GM18858 (cell line): Measurements from ENCODE around the gene VIL1.

Experiments
- ATAC-seq: cut with Tn5 transposase; IDR thresholded peaks from one replicate; pipeline ENCODE4 v1.9.1; 2021; ENCODE audit not compliant: unreplicated experiment

VIL1 gene

DNA sequence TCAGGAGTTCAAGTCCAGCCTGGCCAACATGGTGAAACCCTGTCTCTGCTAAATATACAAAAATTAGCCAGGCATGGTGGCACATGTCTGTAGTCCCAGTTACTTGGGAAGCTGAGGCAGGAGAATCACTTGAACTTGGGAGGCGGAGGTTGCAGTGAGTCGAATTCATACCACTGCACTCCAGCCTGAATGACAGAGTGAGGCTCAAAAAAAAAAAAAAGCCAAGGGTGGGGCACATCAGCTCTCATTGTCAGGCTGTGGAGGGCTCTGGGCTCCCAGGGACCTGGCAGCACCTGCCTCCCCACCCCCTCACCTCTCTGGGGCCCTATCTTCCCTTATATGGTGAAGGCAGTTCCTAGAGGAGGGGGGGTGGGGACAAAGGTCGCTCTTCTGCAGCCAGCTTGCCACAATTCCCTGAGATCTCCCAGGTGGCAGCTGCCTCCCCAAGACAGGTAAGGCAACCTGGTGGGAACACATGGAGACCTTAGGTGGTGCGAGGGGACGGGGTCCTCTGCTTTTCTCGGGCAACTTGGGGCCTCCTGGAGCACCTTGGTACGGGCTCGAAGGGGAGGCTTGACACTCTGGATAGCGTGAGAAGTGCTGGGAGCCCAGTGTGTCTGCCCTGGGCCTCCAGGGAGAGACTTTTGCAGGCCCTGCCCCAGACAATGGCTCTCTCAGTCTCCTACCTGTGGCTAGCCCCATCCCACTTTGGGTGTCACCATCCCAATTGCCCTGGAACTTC is at the start of gene VIL1:
TSS of gene VIL1 (plus strand) at position 407 of the 742 bp plus-strand sequence. CDS start 4,656 bp downstream, outside the sequence.
- no peak for ATAC-seq

DNA sequence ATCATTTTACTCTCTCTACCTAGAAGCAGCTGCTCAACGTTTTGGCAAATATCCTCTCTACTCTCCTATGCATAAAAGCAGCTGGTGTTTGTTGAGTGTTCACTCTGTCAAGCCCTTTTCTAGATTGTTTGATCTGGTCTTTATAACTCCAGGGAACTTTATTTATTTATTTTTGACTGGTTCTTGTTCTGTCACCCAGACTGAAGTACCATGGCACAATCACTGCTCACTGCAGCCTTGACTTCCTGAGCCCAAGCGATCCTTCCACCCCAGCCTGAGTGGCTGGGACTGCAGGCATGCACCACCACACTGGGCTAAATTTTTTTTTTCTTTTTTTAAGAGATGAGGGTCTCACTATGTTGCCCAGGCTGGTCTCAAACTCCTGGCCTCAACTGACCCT is 49.6 kb upstream of the VIL1 start:
- ATAC-seq, result no peak

DNA sequence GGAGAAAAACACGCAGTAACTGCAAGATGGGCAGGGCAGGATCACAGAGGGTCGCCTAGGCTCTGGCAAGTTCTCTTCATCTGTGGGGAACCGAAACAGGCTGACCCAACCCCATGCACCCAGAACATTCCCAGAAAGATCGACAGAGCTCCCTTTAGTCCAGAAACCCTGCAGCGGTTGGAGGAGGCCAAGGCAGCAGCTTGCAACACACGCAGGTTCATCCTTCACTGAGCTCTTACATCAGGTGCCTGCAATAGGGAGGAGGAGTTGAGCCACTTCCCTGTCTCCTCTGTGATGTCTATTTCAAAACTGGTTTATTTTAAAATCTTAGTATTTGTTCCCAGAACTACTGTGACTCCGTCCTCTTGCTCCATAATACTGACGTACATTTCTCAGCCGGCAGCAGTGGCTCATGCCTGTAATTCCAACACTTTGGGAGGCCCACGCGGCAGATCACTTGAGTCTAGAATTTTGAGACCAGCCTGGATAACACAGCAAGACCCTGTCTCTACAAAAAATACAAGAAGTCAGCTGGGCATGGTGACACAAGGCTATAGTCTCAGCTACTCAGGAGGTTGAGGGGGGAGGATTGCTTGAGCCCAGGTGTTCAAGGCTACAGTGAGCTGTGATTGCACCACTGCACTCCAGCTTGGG is 48.4 kb upstream of the VIL1 start:
- no peak for ATAC-seq

DNA sequence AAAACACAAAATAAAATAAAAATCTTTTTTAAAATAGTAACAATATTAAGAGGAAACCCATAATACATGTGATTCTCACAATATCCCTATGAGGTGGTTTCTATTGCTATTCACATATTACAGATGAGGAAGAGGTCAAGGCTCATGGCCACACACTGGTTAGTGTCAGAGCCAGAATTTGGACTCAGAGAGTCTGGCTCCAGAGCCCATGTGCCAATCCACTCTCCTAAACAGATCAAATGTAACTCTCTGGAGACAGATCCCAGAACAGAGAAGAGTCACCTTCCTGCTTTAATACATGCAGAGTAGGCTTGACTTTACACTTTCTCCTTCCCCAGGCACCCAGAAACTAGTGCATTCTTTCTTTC is 47.0 kb upstream of the VIL1 start:
- ATAC-seq, result no peak

DNA sequence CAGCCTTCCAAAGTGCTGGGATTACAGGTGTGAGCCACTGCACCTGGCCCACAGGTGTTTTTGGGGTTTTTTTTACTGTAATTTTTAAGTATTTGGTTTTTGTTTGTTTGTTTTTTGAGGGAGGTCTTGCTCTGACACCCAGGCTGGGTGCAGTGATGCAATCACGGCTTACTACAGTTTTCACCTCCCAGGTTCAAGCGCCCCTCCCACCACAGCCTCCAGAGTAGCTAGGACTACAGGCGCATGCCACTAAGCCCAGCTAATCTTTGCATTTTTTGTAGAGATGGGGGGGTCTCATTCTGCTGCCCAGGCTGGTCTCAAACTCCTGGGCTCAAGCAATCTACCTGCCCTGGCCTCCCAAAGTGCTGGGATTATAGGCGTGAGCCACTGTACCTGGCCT is 44.1 kb upstream of the VIL1 start:
- ATAC-seq, result no peak

DNA sequence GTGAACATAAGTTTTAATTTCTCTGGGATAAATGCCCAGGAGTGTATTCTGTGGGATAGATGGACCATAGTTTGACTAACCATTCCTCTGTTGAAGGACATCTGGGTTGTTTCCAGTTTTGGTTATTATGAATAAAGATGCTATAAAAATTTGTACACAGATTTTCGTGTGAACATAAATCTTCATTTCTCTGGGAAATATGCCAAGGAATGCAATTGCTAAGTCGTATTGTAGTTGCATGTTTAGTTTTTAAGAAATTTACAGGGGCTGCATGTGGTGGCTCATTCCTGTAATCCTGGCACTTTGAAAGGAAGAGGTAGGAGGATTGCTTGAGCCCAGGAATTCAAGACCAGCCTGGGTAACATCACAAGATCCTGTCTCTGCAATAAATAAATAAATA is 43.7 kb upstream of the VIL1 start:
- ATAC-seq, result no peak

DNA sequence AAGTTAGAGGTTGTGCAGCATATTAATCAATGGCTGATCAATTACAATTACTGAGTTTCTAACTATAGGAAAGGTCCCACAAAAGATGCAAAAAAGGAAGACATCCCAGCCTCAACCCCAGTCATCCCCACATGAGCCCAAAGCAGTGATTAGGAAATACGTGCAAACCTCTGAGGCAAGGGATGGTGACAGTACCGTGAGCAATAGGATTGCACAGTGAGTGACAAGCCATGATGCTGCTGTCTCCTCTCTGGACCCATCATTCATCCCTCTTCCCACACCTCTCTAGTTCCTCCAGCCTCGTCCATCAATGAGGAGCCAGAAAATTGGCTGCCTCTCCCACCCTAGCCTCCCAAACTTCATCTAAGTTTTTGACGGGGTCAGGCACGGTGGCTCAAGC is 40.9 kb upstream of the VIL1 start:
- ATAC-seq, result no peak

DNA sequence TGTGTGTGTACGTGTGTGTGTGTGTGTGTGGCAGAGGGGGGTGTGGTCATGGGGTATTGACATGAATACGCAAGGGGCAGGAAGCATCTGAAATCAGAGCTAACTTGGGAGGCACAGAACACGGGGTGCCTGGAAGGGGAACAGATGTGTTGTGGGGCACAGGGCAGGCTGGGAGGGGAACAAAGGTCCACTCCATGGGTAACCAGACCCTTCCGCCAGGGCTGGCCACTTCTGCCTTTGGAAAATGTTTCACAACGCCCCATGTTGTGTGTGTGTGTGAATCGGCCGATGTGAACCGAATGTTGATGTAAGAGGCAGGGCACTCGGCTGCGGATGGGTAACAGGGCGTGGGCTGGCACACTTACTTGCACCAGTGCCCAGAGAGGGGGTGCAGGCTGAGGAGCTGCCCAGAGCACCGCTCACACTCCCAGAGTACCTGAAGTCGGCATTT is 37.0 kb upstream of the VIL1 start, which contains the start of gene SLC11A1:
TSS of gene SLC11A1 (plus strand) at position 358 of the 451 bp plus-strand sequence. CDS start 96 bp downstream, outside the sequence.
- no peak for ATAC-seq

DNA sequence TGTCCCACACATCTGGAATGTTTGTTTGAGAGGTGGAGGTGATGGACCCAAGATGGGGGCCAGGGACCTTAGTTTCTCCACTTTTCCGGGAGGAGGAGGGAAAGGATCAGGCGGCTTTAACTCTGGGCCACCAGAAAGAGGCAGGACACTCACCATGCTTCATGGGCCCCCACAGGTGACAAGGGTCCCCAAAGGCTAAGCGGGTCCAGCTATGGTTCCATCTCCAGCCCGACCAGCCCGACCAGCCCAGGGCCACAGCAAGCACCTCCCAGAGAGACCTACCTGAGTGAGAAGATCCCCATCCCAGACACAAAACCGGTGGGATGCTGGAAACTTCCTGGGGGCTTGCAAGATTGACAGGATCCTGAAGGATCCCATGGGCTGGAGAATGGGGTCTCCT is 36.1 kb upstream of the VIL1 start:
- no peak for ATAC-seq

DNA sequence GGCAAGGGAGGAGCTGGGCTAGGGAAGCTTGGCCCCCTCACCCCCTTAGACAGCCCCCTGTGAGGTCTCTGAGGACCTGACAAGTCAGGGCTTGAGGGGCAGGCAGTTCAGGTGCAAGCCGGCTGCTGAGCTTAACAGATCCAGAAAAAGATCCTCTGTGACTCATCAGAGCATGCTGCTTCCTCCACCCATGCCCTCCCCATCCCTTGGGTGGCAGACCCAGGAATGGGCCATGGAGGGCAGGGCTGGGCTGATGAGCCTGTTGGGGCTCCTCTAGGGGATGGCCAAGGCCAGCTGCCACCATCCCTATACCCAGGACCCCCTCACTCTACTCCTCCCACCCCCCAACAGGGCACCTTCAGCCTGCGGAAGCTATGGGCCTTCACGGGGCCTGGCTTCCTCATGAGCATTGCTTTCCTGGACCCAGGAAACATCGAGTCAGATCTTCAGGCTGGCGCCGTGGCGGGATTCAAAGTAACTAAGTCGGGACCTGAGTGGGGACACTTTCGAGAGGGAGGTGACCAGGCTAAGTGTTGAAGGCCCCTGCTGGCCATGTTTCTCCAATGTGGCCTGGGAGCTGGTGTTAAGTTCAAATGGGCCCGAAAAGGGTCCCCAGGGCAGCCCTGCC is 34.9 kb upstream of the VIL1 start:
- ATAC-seq, result no peak

DNA sequence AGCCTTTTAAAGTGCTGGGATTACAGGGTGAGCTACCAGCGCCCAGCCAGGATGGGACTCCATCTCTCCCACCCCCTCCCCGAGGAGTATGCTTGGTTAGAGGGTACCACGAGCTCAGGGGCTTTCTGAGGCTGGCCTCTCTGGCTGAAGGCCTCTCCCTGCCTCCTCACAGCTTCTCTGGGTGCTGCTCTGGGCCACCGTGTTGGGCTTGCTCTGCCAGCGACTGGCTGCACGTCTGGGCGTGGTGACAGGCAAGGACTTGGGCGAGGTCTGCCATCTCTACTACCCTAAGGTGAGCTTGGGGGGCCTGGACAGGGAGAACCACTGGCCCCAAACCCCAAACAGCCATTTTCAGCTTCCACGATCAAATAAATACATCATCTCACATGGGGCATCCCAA is 33.9 kb upstream of the VIL1 start:
- ATAC-seq, result no peak

DNA sequence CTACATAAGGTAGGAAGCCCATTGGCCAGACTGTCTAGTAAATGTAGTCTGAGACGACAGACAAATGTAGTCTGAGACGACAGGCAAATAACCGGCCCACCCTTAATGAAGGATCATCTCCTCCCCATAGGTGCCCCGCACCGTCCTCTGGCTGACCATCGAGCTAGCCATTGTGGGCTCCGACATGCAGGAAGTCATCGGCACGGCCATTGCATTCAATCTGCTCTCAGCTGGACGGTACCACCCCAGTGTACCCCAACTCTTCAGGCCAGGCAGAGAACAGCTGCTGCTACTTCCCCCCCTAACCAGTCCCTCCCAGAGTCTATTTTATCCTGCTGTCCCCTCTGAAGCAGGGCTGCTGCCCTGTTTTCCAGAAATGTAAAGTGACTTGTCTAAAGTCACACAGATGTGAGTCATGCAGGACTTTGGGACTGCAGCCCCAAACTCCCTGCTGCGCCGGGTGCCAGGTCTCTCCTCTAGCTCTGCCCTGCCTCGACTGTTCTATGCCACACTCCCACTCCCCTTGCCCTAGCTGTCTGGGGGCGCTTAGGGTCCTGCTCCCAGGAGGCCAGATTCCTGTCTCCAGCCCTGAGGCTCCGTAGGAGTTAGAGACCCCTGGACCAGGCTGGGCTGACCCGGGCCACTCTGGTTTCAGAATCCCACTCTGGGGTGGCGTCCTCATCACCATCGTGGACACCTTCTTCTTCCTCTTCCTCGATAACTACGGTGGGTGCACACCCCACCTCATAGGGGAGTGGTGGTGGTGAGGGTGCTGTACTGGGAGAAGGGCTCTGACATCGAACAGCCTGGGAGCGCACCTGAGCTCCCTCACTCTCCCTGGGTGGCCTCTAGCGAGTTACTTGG is 32.2 kb upstream of the VIL1 start:
- ATAC-seq, result no peak

DNA sequence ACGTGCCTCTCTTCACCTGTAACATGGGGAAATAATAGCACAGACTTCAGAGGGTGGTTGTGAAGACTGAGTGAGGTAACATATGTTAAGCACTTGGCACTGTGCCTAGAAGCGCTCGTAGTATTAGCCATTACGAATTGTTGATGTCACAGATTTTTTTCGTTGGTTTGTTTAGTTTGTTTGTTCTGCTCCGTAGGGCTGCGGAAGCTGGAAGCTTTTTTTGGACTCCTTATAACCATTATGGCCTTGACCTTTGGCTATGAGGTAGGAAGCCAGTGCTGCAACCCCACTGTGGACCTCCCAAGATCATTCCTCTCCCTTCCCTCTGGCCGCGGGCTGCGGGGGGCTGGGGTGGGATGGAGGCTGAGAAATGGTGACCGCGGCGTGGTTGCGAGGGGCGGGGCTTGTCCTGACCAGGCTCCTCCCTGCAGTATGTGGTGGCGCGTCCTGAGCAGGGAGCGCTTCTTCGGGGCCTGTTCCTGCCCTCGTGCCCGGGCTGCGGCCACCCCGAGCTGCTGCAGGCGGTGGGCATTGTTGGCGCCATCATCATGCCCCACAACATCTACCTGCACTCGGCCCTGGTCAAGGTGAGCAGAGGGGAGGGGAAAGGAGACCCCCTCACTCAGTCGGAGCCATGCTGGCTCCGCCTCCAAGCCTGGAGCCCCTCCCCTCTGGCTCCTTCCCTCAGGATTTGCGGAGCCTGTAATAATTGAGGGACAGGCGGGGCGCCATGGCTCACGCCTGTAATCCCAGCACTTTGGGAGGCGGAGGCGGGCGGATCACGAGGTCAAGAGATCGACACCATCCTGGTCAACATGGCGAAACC is 31.3 kb upstream of the VIL1 start:
- ATAC-seq, result no peak

DNA sequence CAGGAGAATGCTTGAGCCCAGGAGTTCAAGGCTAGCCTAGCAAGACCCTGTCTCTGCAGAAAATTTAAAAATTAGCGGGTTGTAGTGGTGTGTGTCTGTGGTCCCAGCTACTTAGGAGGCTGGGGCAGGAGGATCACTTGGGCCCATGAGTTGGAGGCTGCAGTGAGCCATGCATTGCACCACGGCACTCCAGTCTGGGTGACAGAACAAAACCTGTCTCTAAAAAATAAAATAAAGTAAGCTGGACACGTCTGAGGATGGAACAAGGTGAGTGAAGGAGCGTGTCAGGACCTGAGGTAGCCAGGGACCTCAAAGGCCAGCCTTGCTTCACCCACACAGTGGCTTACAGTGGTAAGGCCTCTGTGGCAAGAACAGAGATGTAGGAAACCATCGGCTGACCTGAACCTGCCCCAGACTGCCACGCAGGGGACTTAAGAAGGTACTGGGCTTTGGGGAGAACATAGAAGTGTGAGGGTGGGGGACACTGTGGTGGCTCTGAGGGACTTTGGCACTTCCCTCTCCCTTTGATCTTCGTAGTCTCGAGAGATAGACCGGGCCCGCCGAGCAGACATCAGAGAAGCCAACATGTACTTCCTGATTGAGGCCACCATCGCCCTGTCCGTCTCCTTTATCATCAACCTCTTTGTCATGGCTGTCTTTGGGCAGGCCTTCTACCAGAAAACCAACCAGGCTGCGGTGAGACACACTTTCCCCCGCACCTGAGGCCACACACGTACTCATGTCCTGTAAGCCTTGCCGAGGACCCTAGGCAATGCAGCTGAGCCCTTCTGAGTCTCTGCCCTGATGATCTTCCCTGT is 29.4 kb upstream of the VIL1 start:
- ATAC-seq, result no peak

DNA sequence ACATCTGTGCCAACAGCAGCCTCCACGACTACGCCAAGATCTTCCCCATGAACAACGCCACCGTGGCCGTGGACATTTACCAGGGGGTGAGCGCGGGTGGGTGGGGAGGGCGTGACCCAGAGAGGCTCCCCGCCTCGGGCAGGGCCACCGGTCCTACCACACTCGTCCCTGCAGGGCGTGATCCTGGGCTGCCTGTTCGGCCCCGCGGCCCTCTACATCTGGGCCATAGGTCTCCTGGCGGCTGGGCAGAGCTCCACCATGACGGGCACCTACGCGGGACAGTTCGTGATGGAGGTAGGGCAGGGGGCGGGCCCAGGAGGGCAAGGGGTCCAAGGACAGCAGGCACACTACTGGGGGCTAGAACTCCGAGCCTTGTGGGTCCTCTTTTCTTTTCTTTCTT is 27.7 kb upstream of the VIL1 start:
- no peak for ATAC-seq

DNA sequence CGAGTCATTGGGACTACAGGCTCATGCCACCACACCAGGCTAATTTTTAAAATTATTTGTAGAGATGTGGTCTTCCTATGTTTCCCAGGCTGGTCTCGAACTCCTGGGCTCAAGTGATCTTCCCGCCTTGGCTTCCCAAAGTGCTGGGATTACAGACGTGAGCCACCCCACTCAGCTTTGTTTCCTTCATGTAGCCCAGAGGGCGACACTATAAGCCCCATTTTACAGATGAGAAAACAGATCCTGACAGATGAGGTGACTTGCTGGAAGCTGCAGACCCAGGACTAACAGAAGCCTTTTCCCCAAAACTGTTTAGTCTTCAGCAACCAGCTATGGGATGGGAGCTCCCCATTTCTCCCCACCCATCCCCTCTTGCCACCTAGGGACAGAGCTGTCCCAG is 26.5 kb upstream of the VIL1 start:
- ATAC-seq, result no peak

DNA sequence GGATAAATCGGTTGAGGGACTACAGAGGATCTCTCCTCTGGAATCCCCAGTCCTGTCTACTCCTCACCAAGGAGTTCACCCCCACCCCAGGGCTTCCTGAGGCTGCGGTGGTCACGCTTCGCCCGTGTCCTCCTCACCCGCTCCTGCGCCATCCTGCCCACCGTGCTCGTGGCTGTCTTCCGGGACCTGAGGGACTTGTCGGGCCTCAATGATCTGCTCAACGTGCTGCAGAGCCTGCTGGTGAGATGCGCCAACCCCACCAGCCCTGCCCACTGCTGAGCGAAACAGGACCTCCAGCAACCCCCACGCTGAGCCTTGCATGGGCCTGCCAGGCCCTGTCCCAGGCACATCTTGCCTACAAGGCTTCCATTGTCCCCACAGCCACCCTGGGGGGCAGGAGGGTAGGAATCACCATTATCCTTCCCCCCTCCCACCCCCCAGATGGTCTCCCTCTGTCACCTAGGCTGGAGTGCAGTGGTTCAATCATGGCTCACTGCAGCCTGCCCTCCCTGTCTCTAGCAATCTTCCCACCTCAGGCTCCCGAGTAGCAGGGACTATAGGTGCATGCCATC is 25.9 kb upstream of the VIL1 start:
- no peak for ATAC-seq

DNA sequence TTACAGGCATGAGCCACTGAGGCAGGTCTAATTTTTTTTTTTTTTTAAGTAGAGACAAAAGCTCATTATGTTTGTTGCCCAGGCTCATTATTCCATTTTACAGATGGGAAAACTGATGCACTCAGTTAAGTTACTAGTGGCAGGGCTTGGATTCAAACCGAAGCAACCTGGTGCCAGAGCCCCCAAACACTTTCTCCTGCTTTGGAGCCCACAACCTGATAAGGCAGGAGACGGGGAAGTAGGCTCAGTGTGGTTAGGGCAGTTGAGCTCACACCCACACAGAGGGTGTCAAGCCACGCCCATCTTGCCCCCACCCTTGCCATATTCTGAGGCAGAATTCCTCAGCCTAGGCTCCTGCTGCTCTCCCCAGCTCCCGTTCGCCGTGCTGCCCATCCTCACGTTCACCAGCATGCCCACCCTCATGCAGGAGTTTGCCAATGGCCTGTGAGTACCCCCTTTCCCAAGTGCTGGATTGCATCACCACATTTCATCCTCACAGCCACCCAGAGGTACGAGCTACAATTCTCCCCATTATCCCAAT is 25.1 kb upstream of the VIL1 start:
- no peak for ATAC-seq
